ENCODE results near the gene CACNA1I. TPM values are rescaled to one million over a fixed set of nuclear protein-coding genes. Genes with fewer than 3 reads are reported as not detected.

The CACNA1I gene
- total RNA-seq, 6 experiments from 2014 or later, result 0.06 TPM; not detected in 5

- intact Hi-C loops (cut with DNase I), result no loop called here
- no peak overlapping the region for H3K27ac ChIP-seq
- H3K36me3 ChIP-seq, result no peaks in the 10 kb centered on the region
- DNase-seq (no peak), ATAC-seq (no peak)
- 59% methylated on average over 6 of the region's 13 CpGs for WGBS (ENCODE audit: insufficient coverage, low coverage, low lambda C conversion rate, missing lambda C conversion rate)
- H3K4me3 ChIP-seq, result no peak overlapping the region
- no peaks in the 10 kb centered on the region for H3K27me3 ChIP-seq
- no peaks in the 10 kb centered on the region for H3K9me3 ChIP-seq
- TF ChIP-seq POLR2A (IDR thresholded peaks at IDR 0.05) (no peak), CTCF (IDR thresholded peaks at IDR 0.05) (no peak)
- no peaks in the 10 kb centered on the region for H3K4me1 ChIP-seq
Observed at GRCh38 chr22:39729141-39729934, 158.8 kb downstream of the CACNA1I start.

- no peaks in the 10 kb centered on the region for H3K9me3 ChIP-seq
- no peak overlapping the region for H3K27ac ChIP-seq
- intact Hi-C loops (cut with DNase I), result no loop called here
- H3K27me3 ChIP-seq, result no peaks in the 10 kb centered on the region
- WGBS (ENCODE audit: insufficient coverage, low coverage, low lambda C conversion rate, missing lambda C conversion rate), result 63% methylated on average over 4 of the region's 5 CpGs
- no peak overlapping the region for H3K4me3 ChIP-seq
- H3K4me1 ChIP-seq, result no peaks in the 10 kb centered on the region
- TF ChIP-seq CTCF (IDR thresholded peaks at IDR 0.05), result no peak
- TF ChIP-seq POLR2A (IDR thresholded peaks at IDR 0.05), result no peak
- no peak for ATAC-seq
- DNase-seq, result no peak
- no peaks in the 10 kb centered on the region for H3K36me3 ChIP-seq
Observed at GRCh38 chr22:39731481-39731880, 160.9 kb downstream of the CACNA1I start.

GRCh38 chr22:39731881-39732555 is 161.5 kb downstream of the CACNA1I start:
- ATAC-seq, result no peak
- intact Hi-C loops (cut with DNase I), result no loop called here
- no peaks in the 10 kb centered on the region for H3K9me3 ChIP-seq
- H3K4me3 ChIP-seq, result no peak overlapping the region
- no peaks in the 10 kb centered on the region for H3K27me3 ChIP-seq
- H3K27ac ChIP-seq, result no peak overlapping the region
- H3K36me3 ChIP-seq, result no peaks in the 10 kb centered on the region
- no peak for TF ChIP-seq CTCF (IDR thresholded peaks at IDR 0.05)
- TF ChIP-seq POLR2A (IDR thresholded peaks at IDR 0.05), result no peak
- no peaks in the 10 kb centered on the region for H3K4me1 ChIP-seq
- no peak for DNase-seq
- 16% methylated on average over 4 of the region's 12 CpGs for WGBS (ENCODE audit: insufficient coverage, low coverage, low lambda C conversion rate, missing lambda C conversion rate)

- no peaks in the 10 kb centered on the region for H3K27me3 ChIP-seq
Observed at GRCh38 chr22:39732625-39733024, 162.1 kb downstream of the CACNA1I start.

More at GRCh38 chr22:39732625-39733024, 162.1 kb downstream of the CACNA1I start:
- 63% methylated on average over 3 of the region's 8 CpGs for WGBS (ENCODE audit: insufficient coverage, low coverage, low lambda C conversion rate, missing lambda C conversion rate)
- ATAC-seq, result no peak
- no peaks in the 10 kb centered on the region for H3K36me3 ChIP-seq
- no peak for DNase-seq
- H3K9me3 ChIP-seq, result no peaks in the 10 kb centered on the region
- intact Hi-C loops (cut with DNase I), result no loop called here
- no peak overlapping the region for H3K27ac ChIP-seq
- no peaks in the 10 kb centered on the region for H3K4me1 ChIP-seq
- TF ChIP-seq POLR2A (IDR thresholded peaks at IDR 0.05) (no peak), CTCF (IDR thresholded peaks at IDR 0.05) (no peak)
- H3K4me3 ChIP-seq, result no peak overlapping the region
